Mesendoderm (in vitro differentiated cells): ENCODE data around the gene TCERG1.

Experiments used
- DNase-seq: peaks from one replicate; pipeline ENCODE4 v3.0.0; 2013
- H2AK5ac ChIP-seq: 2 replicates; pipeline ENCODE4 v1.6.1; 2013; ENCODE audit warnings: low read length, inconsistent platforms
- H2BK120ac ChIP-seq: 2 replicates; pipeline ENCODE4 v1.6.1; 2013; ENCODE audit warnings: low read depth, mild to moderate bottlenecking, low read length, moderate library complexity, mixed read lengths
- H2BK15ac ChIP-seq: replicated peaks from 2 replicates; pipeline ENCODE4 v1.6.1; 2013; ENCODE audit warnings: low read depth, mild to moderate bottlenecking, moderate library complexity
- H2BK5ac ChIP-seq: 2 replicates; pipeline ENCODE4 v1.6.1; 2013; ENCODE audit warnings: low read length, inconsistent platforms
- H3K18ac ChIP-seq: 2 replicates; pipeline ENCODE4 v1.6.1; 2013; ENCODE audit warnings: mild to moderate bottlenecking, low read length, mixed read lengths
- H3K23ac ChIP-seq: one replicate; pipeline ENCODE4 v1.6.1; 2013; ENCODE audit warnings: low read length
- H3K27ac ChIP-seq: 2 replicates; pipeline ENCODE4 v1.5.1; 2013; ENCODE audit warnings: low read depth, mild to moderate bottlenecking, inconsistent platforms, low read length, moderate library complexity
- H3K27me3 ChIP-seq: 2 replicates; pipeline ENCODE4 v1.6.1; 2013; ENCODE audit warnings: low read length, control low read depth, mild to moderate bottlenecking, inconsistent platforms; ENCODE audit not compliant: insufficient read depth, poor library complexity
- H3K36me3 ChIP-seq: 2 replicates; pipeline ENCODE4 v1.6.1; 2013; ENCODE audit warnings: low read length, inconsistent platforms; ENCODE audit not compliant: control insufficient read depth, insufficient read depth
- H3K4ac ChIP-seq: one replicate; pipeline ENCODE4 v1.6.1; 2013; ENCODE audit warnings: low read depth, mild to moderate bottlenecking, low read length, moderate library complexity
- H3K4me1 ChIP-seq: 2 replicates; pipeline ENCODE4 v1.6.1; 2013; ENCODE audit warnings: low read depth, low read length, inconsistent platforms; ENCODE audit not compliant: control insufficient read depth
- H3K4me2 ChIP-seq: 2 replicates; pipeline ENCODE4 v1.6.1; 2013; ENCODE audit warnings: low read length
- H3K4me3 ChIP-seq: 2 replicates; pipeline ENCODE4 v1.5.1; 2013; ENCODE audit warnings: mild to moderate bottlenecking, low read length
- H3K56ac ChIP-seq: one replicate; pipeline ENCODE4 v1.6.1; 2013; ENCODE audit warnings: low read length
- H3K79me1 ChIP-seq: 2 replicates; pipeline ENCODE4 v1.6.1; 2013; ENCODE audit warnings: low read length, inconsistent platforms
- H3K79me2 ChIP-seq: 2 replicates; pipeline ENCODE4 v1.6.1; 2013; ENCODE audit warnings: mild to moderate bottlenecking, low read length; ENCODE audit not compliant: control insufficient read depth, insufficient read depth
- H3K9ac ChIP-seq: 2 replicates; pipeline ENCODE4 v1.6.1; 2013; ENCODE audit warnings: low read length, inconsistent platforms
- H4K5ac ChIP-seq: one replicate; pipeline ENCODE4 v1.6.1; 2013; ENCODE audit warnings: low read length
- H4K8ac ChIP-seq: one replicate; pipeline ENCODE4 v1.6.1; 2013; ENCODE audit warnings: low read depth, mild to moderate bottlenecking, control low read depth, low read length, moderate library complexity
- whole genome bisulfite sequencing: extraction: QIAGEN DNeasy Blood & Tissue Kit; methylation state at CpG from one replicate; pipeline ENCODE4 v1.1.7; 2013; ENCODE audit warnings: low lambda C conversion rate, missing lambda C conversion rate; ENCODE audit not compliant: insufficient coverage; ENCODE audit errors: extremely low coverage; 5-methylcytosine and 5-hydroxymethylcytosine counted together

TCERG1 gene

GRCh38 chr5:146533882-146534281 lies 86.7 kb downstream of the TCERG1 start:
- WGBS: no CpG with 5 or more reads among the region's 1 CpG
- Histone ChIP-seq H3K23ac (no peak overlapping the region), H4K5ac (no peak overlapping the region), H3K56ac (no peak overlapping the region), H2BK5ac (no peak overlapping the region), H3K27ac (no peak overlapping the region), H3K4ac (no peak overlapping the region), H3K18ac (no peak overlapping the region), H2BK120ac (no peak overlapping the region), H3K36me3 (no peaks in the 10 kb centered on the region), H3K4me1 (no peaks in the 10 kb centered on the region), H3K4me2 (no peak overlapping the region), H2BK15ac (no peak overlapping the region), H3K9ac (no peak overlapping the region), H4K8ac (no peak overlapping the region), H3K27me3 (no peaks in the 10 kb centered on the region), H3K79me2 (no peaks in the 10 kb centered on the region), H2AK5ac (no peak overlapping the region), H3K4me3 (no peak overlapping the region), H3K79me1 (no peaks in the 10 kb centered on the region)
- DNase-seq: no peak

GRCh38 chr5:146538432-146538831 lies 91.3 kb downstream of the TCERG1 start:
- Histone ChIP-seq H2BK120ac (no peak overlapping the region), H3K27ac (no peak overlapping the region), H3K79me2 (no peaks in the 10 kb centered on the region), H3K18ac (no peak overlapping the region), H4K8ac (no peak overlapping the region), H3K79me1 (no peaks in the 10 kb centered on the region), H2BK5ac (no peak overlapping the region), H3K4ac (no peak overlapping the region), H3K27me3 (no peaks in the 10 kb centered on the region), H2AK5ac (no peak overlapping the region), H3K4me2 (no peak overlapping the region), H3K9ac (no peak overlapping the region), H3K36me3 (no peaks in the 10 kb centered on the region), H3K23ac (no peak overlapping the region), H3K4me1 (no peaks in the 10 kb centered on the region), H3K56ac (no peak overlapping the region), H4K5ac (no peak overlapping the region), H3K4me3 (no peak overlapping the region), H2BK15ac (no peak overlapping the region)
- no peak for DNase-seq
- no CpG with 5 or more reads among the region's 3 CpGs for WGBS

GRCh38 chr5:146539973-146540372 lies 92.8 kb downstream of the TCERG1 start:
- Histone ChIP-seq H3K4me2 (no peak overlapping the region), H3K9ac (no peak overlapping the region), H3K18ac (no peak overlapping the region), H3K4me1 (no peaks in the 10 kb centered on the region), H4K5ac (no peak overlapping the region), H3K23ac (no peak overlapping the region), H2BK5ac (no peak overlapping the region), H3K4me3 (no peak overlapping the region), H3K79me2 (no peaks in the 10 kb centered on the region), H2BK120ac (no peak overlapping the region), H2AK5ac (no peak overlapping the region), H4K8ac (no peak overlapping the region), H3K4ac (no peak overlapping the region), H3K56ac (no peak overlapping the region), H3K79me1 (no peaks in the 10 kb centered on the region), H2BK15ac (no peak overlapping the region), H3K27ac (no peak overlapping the region), H3K27me3 (no peaks in the 10 kb centered on the region), H3K36me3 (no peaks in the 10 kb centered on the region)
- DNase-seq: no peak
- no CpG with 5 or more reads among the region's 4 CpGs for WGBS

- Histone ChIP-seq H3K56ac (no peak overlapping the region), H4K8ac (no peak overlapping the region), H2BK120ac (no peak overlapping the region), H2BK15ac (no peak overlapping the region), H3K27ac (no peak overlapping the region), H3K4me2 (no peak overlapping the region), H3K23ac (no peak overlapping the region), H2BK5ac (no peak overlapping the region), H3K36me3 (no peaks in the 10 kb centered on the region), H3K9ac (no peak overlapping the region), H3K27me3 (no peaks in the 10 kb centered on the region), H4K5ac (no peak overlapping the region), H3K18ac (no peak overlapping the region), H3K4me3 (no peak overlapping the region), H2AK5ac (no peak overlapping the region), H3K79me1 (no peaks in the 10 kb centered on the region), H3K79me2 (no peaks in the 10 kb centered on the region), H3K4me1 (no peaks in the 10 kb centered on the region), H3K4ac (no peak overlapping the region)
- peak; percentile 23 for DNase-seq
- WGBS: no CpG with 5 or more reads among the region's 2 CpGs
Measured at GRCh38 chr5:146540414-146540813, 93.3 kb downstream of the TCERG1 start.

GRCh38 chr5:146541958-146542849 lies 95.1 kb downstream of the TCERG1 start:
- Histone ChIP-seq H4K8ac (no peak overlapping the region), H2BK15ac (no peak overlapping the region), H3K9ac (no peak overlapping the region), H3K4me1 (no peaks in the 10 kb centered on the region), H2AK5ac (no peak overlapping the region), H2BK5ac (no peak overlapping the region), H3K4ac (no peak overlapping the region), H3K79me1 (no peaks in the 10 kb centered on the region), H2BK120ac (no peak overlapping the region), H3K18ac (no peak overlapping the region), H4K5ac (no peak overlapping the region), H3K4me2 (no peak overlapping the region), H3K27ac (no peak overlapping the region), H3K4me3 (no peak overlapping the region), H3K27me3 (no peaks in the 10 kb centered on the region), H3K36me3 (no peaks in the 10 kb centered on the region), H3K23ac (no peak overlapping the region), H3K56ac (no peak overlapping the region), H3K79me2 (no peaks in the 10 kb centered on the region)
- no CpG with 5 or more reads among the region's 16 CpGs for WGBS
- DNase-seq: peak; percentile 73

GRCh38 chr5:146544232-146544631 lies 97.1 kb downstream of the TCERG1 start:
- Histone ChIP-seq H4K8ac (no peak overlapping the region), H3K4ac (no peak overlapping the region), H2BK15ac (no peak overlapping the region), H3K23ac (no peak overlapping the region), H3K79me2 (no peaks in the 10 kb centered on the region), H3K27ac (no peak overlapping the region), H2BK5ac (no peak overlapping the region), H3K18ac (no peak overlapping the region), H3K36me3 (no peaks in the 10 kb centered on the region), H2BK120ac (no peak overlapping the region), H3K79me1 (no peaks in the 10 kb centered on the region), H2AK5ac (no peak overlapping the region), H3K4me2 (no peak overlapping the region), H3K4me1 (no peaks in the 10 kb centered on the region), H3K4me3 (no peak overlapping the region), H3K9ac (no peak overlapping the region), H4K5ac (no peak overlapping the region), H3K56ac (no peak overlapping the region), H3K27me3 (no peaks in the 10 kb centered on the region)
- DNase-seq: no peak
